T follicular helper cell (primary cell): ENCODE data around the gene SYNM.
A peak's percentile ranks its signal among the peaks of the same experiment; 100 is the strongest.
"Not testable (repeated sequence)": the region's sequence is repeated elsewhere in the genome, so short reads cannot be mapped to it uniquely, and the experiment has no call there.

Source experiments
- DNase-seq: peaks from one replicate; pipeline ENCODE4 v3.0.0-alpha.2; 2020; ENCODE audit warnings: low read depth
- total RNA-seq, 2 experiments: gene quantifications; one replicate each; lab custom pipeline; 2026; lab: John Stamatoyannopoulos, UW

Gene SYNM
- 4.0 to 28.4 reads per million in 2 experiments for total RNA-seq

GRCh38 chr15:99104788-99105513, at the start of gene SYNM:
TSS of gene SYNM (plus strand) at chr15:99105080. CDS start at chr15:99105200, 120 bp downstream.
- DNase-seq = no peak

GRCh38 chr15:99055555-99056134, 49.2 kb upstream of the SYNM start:
- DNase-seq = no peak

- no peak for DNase-seq
Measured at GRCh38 chr15:99057020-99057419, 47.9 kb upstream of the SYNM start.

GRCh38 chr15:99057697-99058420, 47.0 kb upstream of the SYNM start:
- no peak for DNase-seq

- DNase-seq = no peak
Measured at GRCh38 chr15:99058421-99058870, 46.4 kb upstream of the SYNM start.

GRCh38 chr15:99059010-99059981, 45.6 kb upstream of the SYNM start:
- DNase-seq = peak; percentile 4

GRCh38 chr15:99060186-99060585, 44.7 kb upstream of the SYNM start:
- not testable (repeated sequence) for DNase-seq

GRCh38 chr15:99062226-99062625, 42.7 kb upstream of the SYNM start:
- no peak for DNase-seq

- no peak for DNase-seq
Measured at GRCh38 chr15:99068186-99068585, 36.7 kb upstream of the SYNM start.

GRCh38 chr15:99070208-99070607, 34.7 kb upstream of the SYNM start:
- DNase-seq = no peak

GRCh38 chr15:99071091-99071680, 33.7 kb upstream of the SYNM start:
- no peak for DNase-seq

GRCh38 chr15:99073008-99073717, 31.7 kb upstream of the SYNM start:
- no peak for DNase-seq

GRCh38 chr15:99074446-99074845, 30.4 kb upstream of the SYNM start:
- DNase-seq = no peak

- not testable (repeated sequence) for DNase-seq
Measured at GRCh38 chr15:99075059-99075652, 29.7 kb upstream of the SYNM start.

GRCh38 chr15:99076109-99076508, 28.8 kb upstream of the SYNM start:
- no peak for DNase-seq

- peak; percentile 7 for DNase-seq
Measured at GRCh38 chr15:99076555-99077308, 28.1 kb upstream of the SYNM start.

- DNase-seq = no peak
Measured at GRCh38 chr15:99082798-99083197, 22.1 kb upstream of the SYNM start.

- DNase-seq = no peak
Measured at GRCh38 chr15:99084965-99085364, 19.9 kb upstream of the SYNM start.
